NCI-H2196 (cell line): ENCODE measurements around the gene LOXL3.

Source experiments
- DNase-seq: peaks from one replicate; lab custom pipeline; 2025; ENCODE audit not compliant: unreplicated experiment; lab: John Stamatoyannopoulos, UW

Gene LOXL3, protein sequence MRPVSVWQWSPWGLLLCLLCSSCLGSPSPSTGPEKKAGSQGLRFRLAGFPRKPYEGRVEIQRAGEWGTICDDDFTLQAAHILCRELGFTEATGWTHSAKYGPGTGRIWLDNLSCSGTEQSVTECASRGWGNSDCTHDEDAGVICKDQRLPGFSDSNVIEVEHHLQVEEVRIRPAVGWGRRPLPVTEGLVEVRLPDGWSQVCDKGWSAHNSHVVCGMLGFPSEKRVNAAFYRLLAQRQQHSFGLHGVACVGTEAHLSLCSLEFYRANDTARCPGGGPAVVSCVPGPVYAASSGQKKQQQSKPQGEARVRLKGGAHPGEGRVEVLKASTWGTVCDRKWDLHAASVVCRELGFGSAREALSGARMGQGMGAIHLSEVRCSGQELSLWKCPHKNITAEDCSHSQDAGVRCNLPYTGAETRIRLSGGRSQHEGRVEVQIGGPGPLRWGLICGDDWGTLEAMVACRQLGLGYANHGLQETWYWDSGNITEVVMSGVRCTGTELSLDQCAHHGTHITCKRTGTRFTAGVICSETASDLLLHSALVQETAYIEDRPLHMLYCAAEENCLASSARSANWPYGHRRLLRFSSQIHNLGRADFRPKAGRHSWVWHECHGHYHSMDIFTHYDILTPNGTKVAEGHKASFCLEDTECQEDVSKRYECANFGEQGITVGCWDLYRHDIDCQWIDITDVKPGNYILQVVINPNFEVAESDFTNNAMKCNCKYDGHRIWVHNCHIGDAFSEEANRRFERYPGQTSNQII

DNA sequence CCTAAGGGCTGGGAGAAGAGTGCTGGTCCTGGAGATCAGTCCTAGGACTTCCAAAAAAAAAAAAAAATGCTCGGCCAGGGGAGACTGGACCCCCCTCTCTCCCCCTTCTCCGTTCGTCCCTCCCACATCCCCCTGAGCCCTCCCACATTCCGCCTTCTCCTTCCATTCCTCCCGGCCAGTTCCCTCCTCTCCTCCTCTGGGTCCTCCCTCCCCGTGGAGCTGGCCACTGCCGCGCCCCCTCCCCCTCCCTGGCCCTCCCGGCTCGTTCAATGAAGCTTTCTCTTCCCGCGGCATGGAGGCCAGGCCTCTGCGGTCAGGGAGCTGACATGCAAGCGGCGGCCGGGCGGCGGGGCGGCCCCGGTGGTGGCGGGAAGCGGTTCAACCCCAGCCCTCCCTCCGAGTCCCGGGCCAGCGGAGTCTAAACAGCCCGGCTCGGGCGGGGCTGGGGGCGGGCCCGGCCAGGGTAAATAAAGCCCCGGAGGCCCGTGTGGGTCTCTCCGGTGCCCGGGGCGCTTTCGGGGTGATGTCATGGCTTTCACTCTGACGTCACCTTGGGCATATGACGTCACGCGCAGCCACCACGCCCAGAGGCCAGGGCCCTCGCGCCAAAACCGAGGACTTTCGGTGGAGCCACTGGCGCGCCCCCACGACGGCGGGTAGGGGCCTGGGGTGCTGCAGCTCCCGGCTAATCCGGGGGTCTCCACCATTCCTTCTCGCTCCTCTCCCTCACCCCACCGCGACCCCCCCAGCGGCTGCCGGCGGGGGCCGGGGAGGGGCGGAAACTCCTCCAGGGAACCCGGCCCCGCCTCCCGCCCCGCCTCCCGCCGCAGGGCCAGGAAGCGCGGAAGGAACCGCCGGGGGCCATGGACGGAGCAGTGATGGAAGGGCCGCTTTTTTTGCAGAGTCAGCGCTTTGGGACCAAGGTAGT is at the start of gene LOXL3, which contains the start of gene DOK1:
LOXL3 (minus strand) TSS at position 51 of the 928 bp plus-strand sequence. CDS start 1,308 bp downstream, outside the sequence.
DOK1 (plus strand) TSS at position 829 of the 928 bp plus-strand sequence; CDS start at position 864, 35 bp downstream.
- peak; percentile 52 for DNase-seq

DNA sequence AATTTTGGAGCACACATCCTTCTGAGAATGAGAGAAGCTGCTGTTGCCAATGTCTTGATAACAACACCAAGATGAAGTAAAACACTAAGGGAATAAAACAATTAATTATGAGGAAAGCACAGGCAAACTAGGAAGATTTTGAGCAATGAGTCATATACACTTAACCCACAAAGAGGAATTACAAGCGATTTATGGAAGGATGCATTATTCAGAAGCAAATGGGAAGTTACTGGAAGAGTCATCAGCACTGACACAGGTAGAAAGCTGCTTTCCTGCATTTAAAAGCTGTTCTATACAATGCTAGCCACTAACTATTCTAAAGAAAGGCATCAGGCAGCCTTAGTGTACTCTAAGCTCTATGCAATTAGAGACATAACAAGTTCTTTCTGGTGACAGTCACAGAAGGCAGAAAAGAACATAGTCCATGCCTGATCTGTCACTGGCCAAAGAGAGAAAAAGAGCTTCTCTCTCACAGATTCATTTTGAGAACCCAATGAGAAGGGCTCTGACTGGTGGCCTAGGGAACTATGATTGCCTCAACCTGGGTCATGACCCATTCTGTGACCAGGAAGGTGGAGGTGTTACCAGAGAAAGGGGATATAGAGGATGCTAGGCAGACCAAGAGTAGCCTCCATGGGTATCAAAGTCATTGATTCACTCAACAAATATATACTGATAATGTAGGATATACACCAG is 49.0 kb upstream of the LOXL3 start:
- DNase-seq: no peak

DNA sequence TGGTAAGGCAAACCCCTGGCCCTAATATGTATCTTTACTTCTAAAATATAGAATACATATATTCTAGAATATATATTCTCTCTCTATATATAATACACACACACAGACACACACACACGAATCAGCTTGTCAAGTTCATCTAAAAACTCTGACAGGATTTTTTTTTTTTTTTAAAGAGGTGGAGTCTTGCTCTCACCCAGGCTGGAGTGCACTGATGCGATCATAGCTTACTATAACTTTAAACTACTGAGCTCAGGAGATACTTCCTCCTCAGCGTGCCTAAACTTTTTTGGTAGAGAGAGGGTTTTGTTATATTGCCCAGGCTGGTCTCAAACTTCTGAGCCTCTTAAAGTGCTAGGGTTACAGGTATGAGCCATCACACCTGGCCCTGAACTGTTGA is 45.9 kb upstream of the LOXL3 start:
- DNase-seq: no peak

DNA sequence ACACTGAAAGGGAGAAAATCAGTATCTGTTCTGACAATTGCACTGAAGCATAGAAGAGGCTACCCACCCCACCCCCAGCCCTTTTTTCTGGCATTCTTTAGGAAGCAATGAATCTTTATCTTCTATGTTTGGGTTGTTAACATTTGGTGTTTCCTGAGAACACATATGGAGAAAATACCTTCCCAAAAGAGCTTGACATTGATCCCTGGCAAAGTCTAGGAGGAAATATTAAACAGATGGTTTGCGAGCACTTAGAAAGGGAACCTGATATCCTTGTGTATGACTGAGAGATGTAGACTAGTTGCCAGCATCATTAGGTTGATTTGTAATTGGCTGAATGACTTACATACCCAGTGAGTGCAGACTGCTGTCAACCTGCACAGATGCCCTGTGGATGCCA is 43.7 kb upstream of the LOXL3 start:
- DNase-seq: peak; percentile 16

DNA sequence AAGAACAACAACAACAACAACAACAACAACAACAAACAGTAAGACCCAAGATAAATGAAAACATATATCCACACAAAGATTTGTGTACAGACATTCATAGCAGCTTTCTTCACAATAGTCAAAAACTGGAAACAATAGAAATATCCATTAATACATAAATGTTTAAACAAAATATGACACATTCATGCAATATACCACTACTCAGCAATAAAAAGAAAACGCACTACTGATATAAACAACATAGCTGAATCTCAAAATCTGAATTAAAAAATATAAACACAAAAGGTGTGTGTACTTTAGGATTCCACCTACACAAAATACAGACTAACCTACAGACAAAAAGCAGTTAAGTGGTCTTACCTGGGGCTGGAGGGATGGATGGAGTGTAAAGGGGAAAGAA is 42.8 kb upstream of the LOXL3 start:
- DNase-seq: no peak

- no peak for DNase-seq
Measured at GRCh38 chr2:74593826-74594772, 40.4 kb upstream of the LOXL3 start.

DNA sequence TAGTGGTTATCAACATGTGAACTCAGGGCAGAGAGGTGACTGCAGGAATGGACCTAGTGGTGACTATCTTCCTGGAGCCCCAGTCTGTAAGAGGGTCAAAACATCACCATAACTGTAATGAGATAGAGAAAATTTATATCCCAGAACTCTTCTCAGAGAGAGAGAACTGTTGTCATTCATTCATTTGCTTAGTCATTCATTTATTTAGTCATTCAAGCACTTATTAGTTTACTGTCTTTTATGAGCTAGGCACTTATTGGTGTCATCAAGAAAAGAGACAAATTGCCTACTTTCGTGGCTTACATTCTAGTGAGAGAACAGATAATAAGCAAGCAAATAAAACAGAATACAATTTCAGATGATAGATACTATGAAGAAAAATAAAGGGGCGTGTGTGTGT is 34.9 kb upstream of the LOXL3 start:
- no peak for DNase-seq

GRCh38 chr2:74587664-74588277 is 34.0 kb upstream of the LOXL3 start:
- DNase-seq: peak; percentile 38

- DNase-seq: no peak
Measured at GRCh38 chr2:74585406-74586185, 31.9 kb upstream of the LOXL3 start.

DNA sequence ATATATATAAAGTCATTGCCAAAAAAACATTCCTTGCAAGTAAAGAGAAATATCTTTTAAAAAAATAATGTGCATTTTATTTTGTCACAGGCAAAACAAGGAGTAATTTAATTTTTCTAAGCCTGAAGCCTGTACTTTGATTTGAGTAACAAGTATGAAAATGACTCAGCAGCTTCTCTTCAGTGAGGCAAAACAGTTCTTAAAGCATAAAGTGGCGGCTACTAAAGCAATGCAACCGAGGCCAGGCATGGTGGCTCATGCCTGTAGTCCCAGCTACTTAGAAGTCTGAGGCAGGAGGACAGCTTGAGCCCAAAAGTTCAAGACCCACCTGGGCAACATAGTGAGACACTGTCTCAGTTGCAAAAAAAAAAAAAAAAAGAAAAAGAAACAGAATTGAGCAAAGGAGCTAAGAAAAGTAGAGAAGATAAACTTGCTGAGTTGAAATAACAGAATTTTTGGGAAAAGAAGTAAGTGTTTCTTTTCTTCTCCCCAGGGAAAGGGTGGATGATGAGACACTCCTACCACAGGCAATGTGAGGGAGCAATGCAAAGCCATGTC is 30.4 kb upstream of the LOXL3 start:
- DNase-seq: no peak

DNA sequence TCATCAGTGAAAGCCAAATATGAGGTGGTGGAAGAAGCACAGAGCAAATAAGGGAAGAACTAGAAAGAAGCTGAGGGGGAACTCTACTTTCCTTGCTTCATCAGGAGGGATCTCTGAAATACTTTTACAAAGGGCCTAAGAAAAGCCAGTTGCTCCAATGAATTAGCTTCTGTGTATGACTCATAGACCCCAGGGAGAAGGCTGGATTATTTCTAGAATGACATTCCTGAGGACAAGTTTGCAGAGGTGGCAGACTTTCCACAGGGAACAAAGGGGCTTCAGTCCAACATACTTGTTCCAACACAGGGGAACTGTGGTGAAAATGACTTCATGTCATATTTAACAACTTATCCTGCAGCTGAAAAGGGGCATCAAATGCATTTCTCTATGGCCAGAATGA is 29.8 kb upstream of the LOXL3 start:
- no peak for DNase-seq

DNA sequence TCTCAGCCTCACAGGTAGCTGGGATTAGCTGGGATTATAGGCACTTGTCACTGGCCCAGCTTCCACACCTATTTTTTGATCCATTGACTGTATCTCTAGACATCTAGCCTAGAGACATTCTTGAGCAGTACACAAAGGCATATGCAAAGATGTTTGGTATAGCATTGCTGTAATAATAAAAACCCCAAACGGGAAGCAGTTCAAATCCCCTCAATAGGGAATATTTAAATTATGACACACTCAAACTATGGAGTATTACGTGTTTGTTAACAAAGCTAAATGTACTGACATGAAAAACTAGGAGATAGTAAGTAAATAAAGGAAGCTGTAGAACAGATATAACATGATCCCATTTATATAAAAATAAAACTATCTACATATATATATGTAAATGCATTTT is 28.4 kb upstream of the LOXL3 start:
- no peak for DNase-seq

GRCh38 chr2:74581463-74581862 is 27.7 kb upstream of the LOXL3 start:
- no peak for DNase-seq

DNA sequence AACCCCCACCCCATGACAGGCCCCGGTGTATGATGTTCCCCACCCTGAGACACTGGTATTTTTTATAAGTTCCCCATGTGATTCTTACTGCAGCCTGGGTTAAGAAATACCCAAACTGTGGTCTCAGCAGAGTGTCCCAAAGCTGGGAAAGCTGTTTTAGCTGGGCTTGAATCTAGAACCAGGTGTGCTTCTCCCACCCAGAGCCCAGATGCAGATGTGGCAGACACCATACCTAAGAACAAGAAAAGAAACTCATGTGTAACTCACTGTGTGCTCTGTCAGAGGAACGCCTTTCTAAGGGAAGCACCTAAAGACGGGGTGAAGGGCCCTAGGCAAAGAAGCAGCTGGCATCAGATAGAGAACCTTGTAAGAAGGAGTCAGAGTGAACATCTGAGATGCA is 24.7 kb upstream of the LOXL3 start:
- DNase-seq: no peak

DNA sequence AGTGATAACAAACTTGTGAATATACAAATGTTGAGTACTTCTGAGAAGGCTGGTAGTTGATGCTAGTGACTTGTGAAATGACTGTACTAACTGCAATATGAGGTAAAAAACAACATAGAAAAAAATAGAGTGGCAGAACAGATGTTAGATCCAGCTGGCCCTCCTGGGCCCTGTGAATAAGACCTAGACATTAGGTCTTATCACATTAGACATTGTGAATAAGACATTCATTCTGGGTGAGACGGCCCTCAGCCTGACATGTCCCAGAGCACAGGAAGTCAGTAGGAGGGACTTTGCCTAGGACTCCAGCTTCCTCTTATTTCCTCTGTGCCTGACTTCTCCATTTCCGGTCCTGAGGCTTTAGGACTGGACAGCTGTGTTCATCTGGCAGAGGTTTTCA is 23.7 kb upstream of the LOXL3 start:
- DNase-seq: no peak

GRCh38 chr2:74576863-74577229 is 23.1 kb upstream of the LOXL3 start:
- DNase-seq: no peak

DNA sequence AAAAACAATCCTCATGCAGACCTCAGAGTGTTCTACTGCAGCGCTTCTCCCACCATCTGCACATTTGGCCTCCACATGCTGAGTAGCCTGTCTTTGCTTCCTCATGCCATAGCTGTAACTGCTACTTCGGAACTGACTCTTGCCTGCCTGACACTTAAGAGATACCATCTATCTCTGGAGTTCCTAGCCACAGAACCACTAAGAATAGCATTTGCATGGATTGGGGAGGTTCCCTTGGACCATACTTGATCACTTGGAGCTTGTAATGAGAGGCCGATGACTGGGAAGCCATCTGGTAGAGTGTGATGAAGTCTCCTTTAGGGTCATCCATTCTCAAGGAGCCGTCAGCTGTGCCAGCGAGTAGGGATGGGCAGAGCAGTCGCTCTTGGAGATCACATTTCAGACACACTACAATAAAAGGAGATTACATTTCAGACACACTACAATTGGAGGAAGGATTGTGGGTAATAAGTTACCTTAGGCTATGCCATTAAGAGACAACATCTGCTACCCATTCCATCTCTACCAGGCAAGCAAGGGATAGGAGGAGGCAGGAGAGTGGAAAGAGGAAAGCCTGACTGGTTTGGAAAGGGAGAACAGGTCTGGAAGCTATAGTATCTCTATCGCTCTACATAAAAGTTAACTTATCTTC is 22.6 kb upstream of the LOXL3 start:
- DNase-seq: no peak
